ENCODE results near the gene AACS.

The AACS gene

GRCh38 chr12:125187780-125188741 is 122.8 kb downstream of the AACS start:
- no peak for DNase-seq

GRCh38 chr12:125189015-125189414 is 123.8 kb downstream of the AACS start:
- DNase-seq: no peak

- no peak for DNase-seq
Observed at GRCh38 chr12:125189502-125189901, 124.3 kb downstream of the AACS start.

GRCh38 chr12:125191361-125192087 is 126.3 kb downstream of the AACS start:
- no peak for DNase-seq

- DNase-seq: no peak
Observed at GRCh38 chr12:125192690-125193221, 127.5 kb downstream of the AACS start.
